HEK293T (cell line): ENCODE data around the gene ZNF511.

ENCODE experiments used
- CTCF ChIA-PET: fragments of 350-600 bp; formaldehyde crosslinking; extraction: SDS; loops from one replicate; lab custom pipeline; 2021; ENCODE audit warnings: antibody characterized with exemption, inconsistent platforms; lab: Yijun Ruan, JAX
- POLR2A ChIA-PET: fragments of 350-600 bp; formaldehyde crosslinking; extraction: SDS; loops from one replicate; lab custom pipeline; 2020; ENCODE audit warnings: antibody characterized with exemption, inconsistent platforms; lab: Yijun Ruan, JAX
- DNase-seq: peaks from one replicate; pipeline ENCODE4 v3.0.0; 2012; ENCODE audit warnings: mixed read lengths; ENCODE audit errors: extremely low spot score
- ARNT ChIP-seq: fragments of 450-650 bp; IDR thresholded peaks from 2 replicates; pipeline ENCODE4 v1.6.1; 2017; ENCODE audit warnings: mild to moderate bottlenecking
- BHLHE40 ChIP-seq: fragments of 450-650 bp; IDR thresholded peaks from 2 replicates; pipeline ENCODE4 v1.6.1; 2016; ENCODE audit warnings: mild to moderate bottlenecking, moderate library complexity, borderline replicate concordance
- CTBP1 ChIP-seq: fragments of 450-650 bp; IDR thresholded peaks from 2 replicates; pipeline ENCODE4 v1.6.1; 2016; ENCODE audit warnings: borderline replicate concordance
- ELF4 ChIP-seq: fragments of 450-650 bp; IDR thresholded peaks from 2 replicates; pipeline ENCODE4 v1.6.1; 2017; ENCODE audit warnings: antibody characterized with exemption
- FOXA1 ChIP-seq: fragments of 450-650 bp; IDR thresholded peaks from 2 replicates; pipeline ENCODE4 v1.6.1; 2016; ENCODE audit warnings: mild to moderate bottlenecking
- FOXK2 ChIP-seq: fragments of 450-650 bp; IDR thresholded peaks from 2 replicates; pipeline ENCODE4 v1.6.1; 2016; ENCODE audit warnings: mild to moderate bottlenecking
- FOXM1 ChIP-seq: fragments of 450-650 bp; IDR thresholded peaks from 2 replicates; pipeline ENCODE4 v1.6.1; 2017; ENCODE audit warnings: mild to moderate bottlenecking, borderline replicate concordance
- HDGF ChIP-seq: fragments of 450-650 bp; IDR thresholded peaks from 2 replicates; pipeline ENCODE4 v1.6.1; 2017; ENCODE audit warnings: antibody characterized with exemption, borderline replicate concordance
- L3MBTL2 ChIP-seq: fragments of 450-650 bp; conservative IDR thresholded peaks from 2 replicates; pipeline ENCODE4 v1.6.1; 2016; ENCODE audit warnings: mild to moderate bottlenecking
- LEF1 ChIP-seq: fragments of 450-650 bp; IDR thresholded peaks from 2 replicates; pipeline ENCODE4 v1.6.1; 2017; ENCODE audit warnings: mild to moderate bottlenecking, borderline replicate concordance
- NFRKB ChIP-seq: fragments of 450-650 bp; IDR thresholded peaks from 2 replicates; pipeline ENCODE4 v1.6.1; 2016; ENCODE audit warnings: mild to moderate bottlenecking, moderate library complexity
- PKNOX1 ChIP-seq: fragments of 450-650 bp; IDR thresholded peaks from 2 replicates; pipeline ENCODE4 v1.6.1; 2016
- SP1 ChIP-seq: fragments of 450-650 bp; IDR thresholded peaks from 2 replicates; pipeline ENCODE4 v1.6.1; 2017
- SUZ12 ChIP-seq: fragments of 450-650 bp; IDR thresholded peaks from 2 replicates; pipeline ENCODE4 v1.6.1; 2016; ENCODE audit warnings: mild to moderate bottlenecking
- TARDBP ChIP-seq: fragments of 450-650 bp; IDR thresholded peaks from 2 replicates; pipeline ENCODE4 v1.6.1; 2016
- ZNF384 ChIP-seq: fragments of 450-650 bp; IDR thresholded peaks from 2 replicates; pipeline ENCODE4 v1.6.1; 2016

Gene ZNF511

GRCh38 chr10:133327651-133328357 is 19.1 kb downstream of the ZNF511 start:
- POLR2A ChIA-PET = interaction anchor here (0.8 to 2.1 kb wide), 5 partner anchors 25 to 50 kb away, joined by 3 to 6 read pairs (median 5); partner anchors contain the start of genes ECHS1 and FUOM
- TF ChIP-seq BHLHE40 (no peak), ZNF384 (no peak), FOXK2 (no peak), ARNT (no peak), SUZ12 (no peak), SP1 (no peak), FOXM1 (no peak), CTBP1 (no peak), PKNOX1 (no peak), FOXA1 (no peak), ELF4 (no peak), HDGF (no peak), NFRKB (no peak), LEF1 (no peak), L3MBTL2 (no peak), TARDBP (no peak)
- DNase-seq = no peak
- CTCF ChIA-PET = interaction anchor here (1.2 to 1.8 kb wide), 3 partner anchors 9 to 193 kb away, joined by 3 to 7 read pairs (median 3); no protein-coding TSS in a partner anchor

- DNase-seq = no peak
- no peak for TF ChIP-seq SUZ12
- no peak for TF ChIP-seq ZNF384
- TF ChIP-seq HDGF = no peak
- TF ChIP-seq TARDBP = no peak
- TF ChIP-seq ARNT = no peak
- no peak for TF ChIP-seq CTBP1
- no peak for TF ChIP-seq FOXM1
- TF ChIP-seq SP1 = no peak
- ChIA-PET POLR2A (interaction anchor here (0.8 to 2.1 kb wide), 6 partner anchors 21 to 66 kb away, joined by 3 to 6 read pairs (median 4); partner anchors contain the start of genes ECHS1, FUOM and MTG1), CTCF (interaction anchor here (0.6 to 1.8 kb wide), 14 partner anchors 8 to 192 kb away, joined by 3 to 7 read pairs (median 3); no protein-coding TSS in a partner anchor)
Measured at GRCh38 chr10:133328358-133329343, 19.9 kb downstream of the ZNF511 start.

GRCh38 chr10:133329491-133330202 is 20.9 kb downstream of the ZNF511 start:
- TF ChIP-seq ARNT = no peak; the same call in 1 of the 2 replicates
- TF ChIP-seq FOXM1 = peak; percentile 45; the same call in 1 of the 2 replicates
- TF ChIP-seq ZNF384 = no peak
- TF ChIP-seq SP1 = no peak
- no peak for TF ChIP-seq PKNOX1
- TF ChIP-seq L3MBTL2 = no peak
- no peak for TF ChIP-seq ELF4
- TF ChIP-seq HDGF = no peak
- no peak for TF ChIP-seq FOXK2
- no peak for TF ChIP-seq TARDBP
- TF ChIP-seq NFRKB = no peak
- TF ChIP-seq LEF1 = no peak
- no peak for TF ChIP-seq SUZ12
- TF ChIP-seq CTBP1 = peak; percentile 17; the same call in 1 of the 2 replicates
- TF ChIP-seq BHLHE40 = no peak
- TF ChIP-seq FOXA1 = no peak
- ChIA-PET CTCF (interaction anchor here (0.7 to 1.6 kb wide), 12 partner anchors 9 to 168 kb away, joined by 3 to 7 read pairs (median 4); no protein-coding TSS in a partner anchor), POLR2A (interaction anchor here (1.2 to 2.1 kb wide), 3 partner anchors 22 to 65 kb away, joined by 3 to 6 read pairs (median 3); partner anchors contain the start of genes ECHS1 and MTG1)
- DNase-seq = peak; percentile 92

- ChIA-PET POLR2A (interaction anchor here (0.6 kb wide), 1 partner anchor 875 kb away, joined by 3 read pairs; no protein-coding TSS in a partner anchor), CTCF (no interaction called here)
- TF ChIP-seq CTBP1 (no peak), TARDBP (no peak), LEF1 (no peak), ARNT (no peak), PKNOX1 (no peak), BHLHE40 (no peak), FOXK2 (no peak), ZNF384 (no peak), SUZ12 (no peak)
- DNase-seq = no peak
Measured at GRCh38 chr10:133332936-133333699, 24.4 kb downstream of the ZNF511 start.
